ENCODE measurements around the gene NCAPH2.

Gene NCAPH2

GRCh38 chr22:50507991-50508884, at the start of gene NCAPH2:
TSS of gene NCAPH2 (plus strand) at chr22:50508224. CDS start at chr22:50508338, 114 bp downstream.
- H3K27ac ChIP-seq, result peak within 1 kb of the TSS; percentile 92

GRCh38 chr22:50459016-50459415, 49.0 kb upstream of the NCAPH2 start:
- no peak overlapping the region for H3K4me3 ChIP-seq (ENCODE audit: low read depth in 1 of 2, low read length in 1 of 2)
- peaks cover 100% of the 10 kb centered on the region for H3K36me3 ChIP-seq
- no peak for TF ChIP-seq CTCF (IDR thresholded peaks at IDR 0.05)
- no peaks in the 10 kb centered on the region for H3K27me3 ChIP-seq
- no peak overlapping the region for H3K27ac ChIP-seq
- no peaks in the 10 kb centered on the region for H3K9me3 ChIP-seq
- H3K4me1 ChIP-seq (ENCODE audit: control insufficient read depth in 1 of 2, insufficient read depth in 1 of 2, low read depth in 1 of 2, low read length in 1 of 2), result no peaks in the 10 kb centered on the region

More at GRCh38 chr22:50507991-50508884, at the start of gene NCAPH2:
- TF ChIP-seq CTCF (IDR thresholded peaks at IDR 0.05), result no peak
- Histone ChIP-seq H3K36me3 (peaks cover 34% of the 10 kb centered on the region), H3K27me3 (no peaks in the 10 kb centered on the region), H3K4me1 (ENCODE audit: control insufficient read depth in 1 of 2, insufficient read depth in 1 of 2, low read depth in 1 of 2, low read length in 1 of 2) (peaks cover 16 to 22% of the 10 kb centered on the region in 2 experiments), H3K4me3 (ENCODE audit: low read depth in 1 of 2, low read length in 1 of 2) (peak within 1 kb of the TSS; percentile 79 to 83), H3K9me3 (no peaks in the 10 kb centered on the region)

GRCh38 chr22:50459496-50460140, 48.4 kb upstream of the NCAPH2 start:
- no peak overlapping the region for H3K27ac ChIP-seq
- H3K36me3 ChIP-seq, result peaks cover 100% of the 10 kb centered on the region
- H3K27me3 ChIP-seq, result no peaks in the 10 kb centered on the region
- no peak for TF ChIP-seq CTCF (IDR thresholded peaks at IDR 0.05)
- H3K4me1 ChIP-seq (ENCODE audit: control insufficient read depth in 1 of 2, insufficient read depth in 1 of 2, low read depth in 1 of 2, low read length in 1 of 2), result no peaks in the 10 kb centered on the region
- H3K9me3 ChIP-seq, result no peaks in the 10 kb centered on the region
- H3K4me3 ChIP-seq (ENCODE audit: low read depth in 1 of 2, low read length in 1 of 2), result no peak overlapping the region

- no peaks in the 10 kb centered on the region for H3K9me3 ChIP-seq
These were observed 47.1 kb upstream of the NCAPH2 start for GRCh38 chr22:50460938-50461337.

GRCh38 chr22:50461536-50461935, 46.5 kb upstream of the NCAPH2 start:
- TF ChIP-seq CTCF (IDR thresholded peaks at IDR 0.05), result no peak
- no peaks in the 10 kb centered on the region for H3K27me3 ChIP-seq
- H3K27ac ChIP-seq, result no peak overlapping the region
- no peak overlapping the region for H3K4me3 ChIP-seq (ENCODE audit: low read depth in 1 of 2, low read length in 1 of 2)
- no peaks in the 10 kb centered on the region for H3K9me3 ChIP-seq
- H3K4me1 ChIP-seq (ENCODE audit: control insufficient read depth in 1 of 2, insufficient read depth in 1 of 2, low read depth in 1 of 2, low read length in 1 of 2), result no peaks in the 10 kb centered on the region
- peaks cover 100% of the 10 kb centered on the region for H3K36me3 ChIP-seq

More at GRCh38 chr22:50460938-50461337, 47.1 kb upstream of the NCAPH2 start:
- H3K4me1 ChIP-seq (ENCODE audit: control insufficient read depth in 1 of 2, insufficient read depth in 1 of 2, low read depth in 1 of 2, low read length in 1 of 2), result no peaks in the 10 kb centered on the region
- peaks cover 100% of the 10 kb centered on the region for H3K36me3 ChIP-seq
- TF ChIP-seq CTCF (IDR thresholded peaks at IDR 0.05), result no peak
- H3K27me3 ChIP-seq, result no peaks in the 10 kb centered on the region
- no peak overlapping the region for H3K4me3 ChIP-seq (ENCODE audit: low read depth in 1 of 2, low read length in 1 of 2)
- no peak overlapping the region for H3K27ac ChIP-seq
